PFSK-1 (cell line): ENCODE measurements around the gene SMIM5.
A peak's percentile ranks its signal among the peaks of the same experiment; 100 is the strongest.

ENCODE experiments used
- FOXP2 ChIP-seq: optimal IDR thresholded peaks from 2 replicates; pipeline ENCODE3; 2011; ENCODE audit warnings: borderline replicate concordance, control low read depth, inconsistent platforms; ENCODE audit not compliant: insufficient read depth; ENCODE audit errors: extremely low read length, extremely low read depth
- POLR2AphosphoS5 ChIP-seq: IDR thresholded peaks from 2 replicates; pipeline ENCODE4 v1.6.1; 2012; ENCODE audit warnings: low read depth, mild to moderate bottlenecking, control low read depth, low read length, moderate library complexity
- SIN3A ChIP-seq: IDR thresholded peaks from 2 replicates; pipeline ENCODE4 v1.6.1; 2012; ENCODE audit warnings: mild to moderate bottlenecking, low read length, moderate library complexity, borderline replicate concordance; ENCODE audit not compliant: insufficient read depth
- TAF1 ChIP-seq: IDR thresholded peaks from 2 replicates; pipeline ENCODE4 v1.6.1; 2012; ENCODE audit warnings: low read length, control low read depth, borderline replicate concordance; ENCODE audit not compliant: insufficient read depth
- TF ChIP-seq, protein P1 (sequence below), 2 experiments: IDR thresholded peaks; 2 replicates each; pipeline versions ENCODE4 v1.6.1 to v1.8.0; 2011 to 2012; ENCODE audit warnings: low read depth in 2 of 2, low read length in 2 of 2, control low read depth in 1 of 2, inconsistent platforms in 1 of 2, mild to moderate bottlenecking in 1 of 2, moderate library complexity in 1 of 2; ENCODE audit not compliant: insufficient read depth in 1 of 2

Gene SMIM5

DNA sequence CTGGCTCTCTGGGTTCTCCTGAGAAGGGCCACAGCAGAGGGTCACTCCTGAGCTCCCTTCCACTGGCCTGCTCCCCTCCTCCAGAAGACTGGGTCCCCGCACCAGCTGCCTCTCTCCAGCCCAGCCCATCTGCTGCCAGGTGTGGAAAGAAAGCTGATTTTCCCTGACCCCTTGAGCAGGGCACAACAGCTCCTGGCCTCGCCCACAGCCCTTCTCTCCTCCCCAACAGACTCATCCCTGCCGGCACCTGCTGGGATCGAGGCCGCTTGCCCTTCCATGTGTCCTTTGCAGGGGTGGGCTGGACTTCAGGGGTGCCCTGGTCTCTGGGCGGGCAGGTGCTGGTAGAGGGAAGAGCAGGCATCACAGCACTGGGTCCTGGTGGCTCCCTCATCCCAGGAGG is 4.8 kb upstream of the SMIM5 start:
- no peak for TF ChIP-seq SIN3A
- no peak for TF ChIP-seq POLR2AphosphoS5
- TF ChIP-seq FOXP2, result no peak
- TF ChIP-seq, protein P1, sequence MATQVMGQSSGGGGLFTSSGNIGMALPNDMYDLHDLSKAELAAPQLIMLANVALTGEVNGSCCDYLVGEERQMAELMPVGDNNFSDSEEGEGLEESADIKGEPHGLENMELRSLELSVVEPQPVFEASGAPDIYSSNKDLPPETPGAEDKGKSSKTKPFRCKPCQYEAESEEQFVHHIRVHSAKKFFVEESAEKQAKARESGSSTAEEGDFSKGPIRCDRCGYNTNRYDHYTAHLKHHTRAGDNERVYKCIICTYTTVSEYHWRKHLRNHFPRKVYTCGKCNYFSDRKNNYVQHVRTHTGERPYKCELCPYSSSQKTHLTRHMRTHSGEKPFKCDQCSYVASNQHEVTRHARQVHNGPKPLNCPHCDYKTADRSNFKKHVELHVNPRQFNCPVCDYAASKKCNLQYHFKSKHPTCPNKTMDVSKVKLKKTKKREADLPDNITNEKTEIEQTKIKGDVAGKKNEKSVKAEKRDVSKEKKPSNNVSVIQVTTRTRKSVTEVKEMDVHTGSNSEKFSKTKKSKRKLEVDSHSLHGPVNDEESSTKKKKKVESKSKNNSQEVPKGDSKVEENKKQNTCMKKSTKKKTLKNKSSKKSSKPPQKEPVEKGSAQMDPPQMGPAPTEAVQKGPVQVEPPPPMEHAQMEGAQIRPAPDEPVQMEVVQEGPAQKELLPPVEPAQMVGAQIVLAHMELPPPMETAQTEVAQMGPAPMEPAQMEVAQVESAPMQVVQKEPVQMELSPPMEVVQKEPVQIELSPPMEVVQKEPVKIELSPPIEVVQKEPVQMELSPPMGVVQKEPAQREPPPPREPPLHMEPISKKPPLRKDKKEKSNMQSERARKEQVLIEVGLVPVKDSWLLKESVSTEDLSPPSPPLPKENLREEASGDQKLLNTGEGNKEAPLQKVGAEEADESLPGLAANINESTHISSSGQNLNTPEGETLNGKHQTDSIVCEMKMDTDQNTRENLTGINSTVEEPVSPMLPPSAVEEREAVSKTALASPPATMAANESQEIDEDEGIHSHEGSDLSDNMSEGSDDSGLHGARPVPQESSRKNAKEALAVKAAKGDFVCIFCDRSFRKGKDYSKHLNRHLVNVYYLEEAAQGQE (IDR thresholded peaks at IDR 0.05; ENCODE audit: insufficient read depth in 1 of 2, low read depth in 2 of 2, low read length in 2 of 2), result no peak
- TF ChIP-seq TAF1, result no peak

DNA sequence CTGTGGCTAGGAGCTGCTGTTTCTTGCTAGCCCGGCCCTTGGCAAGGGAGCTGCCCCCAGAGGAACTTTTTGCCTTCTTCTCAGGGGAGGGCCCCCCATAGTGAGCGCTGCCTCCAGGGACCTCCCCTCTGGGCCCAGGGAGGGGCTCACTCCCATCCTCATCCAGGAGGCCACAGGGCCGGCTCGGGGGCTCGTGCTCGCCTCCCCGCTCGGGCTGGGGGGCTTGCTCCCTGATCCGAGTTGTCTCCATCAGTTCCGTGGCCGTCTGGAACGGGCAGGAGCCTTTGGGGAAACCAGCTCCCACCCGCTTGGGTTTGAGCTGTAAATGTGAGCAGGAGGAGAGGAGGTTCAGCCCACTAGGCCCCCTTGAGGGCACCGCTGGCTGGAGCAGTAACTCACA is 4.1 kb upstream of the SMIM5 start:
- no peak for TF ChIP-seq TAF1

DNA sequence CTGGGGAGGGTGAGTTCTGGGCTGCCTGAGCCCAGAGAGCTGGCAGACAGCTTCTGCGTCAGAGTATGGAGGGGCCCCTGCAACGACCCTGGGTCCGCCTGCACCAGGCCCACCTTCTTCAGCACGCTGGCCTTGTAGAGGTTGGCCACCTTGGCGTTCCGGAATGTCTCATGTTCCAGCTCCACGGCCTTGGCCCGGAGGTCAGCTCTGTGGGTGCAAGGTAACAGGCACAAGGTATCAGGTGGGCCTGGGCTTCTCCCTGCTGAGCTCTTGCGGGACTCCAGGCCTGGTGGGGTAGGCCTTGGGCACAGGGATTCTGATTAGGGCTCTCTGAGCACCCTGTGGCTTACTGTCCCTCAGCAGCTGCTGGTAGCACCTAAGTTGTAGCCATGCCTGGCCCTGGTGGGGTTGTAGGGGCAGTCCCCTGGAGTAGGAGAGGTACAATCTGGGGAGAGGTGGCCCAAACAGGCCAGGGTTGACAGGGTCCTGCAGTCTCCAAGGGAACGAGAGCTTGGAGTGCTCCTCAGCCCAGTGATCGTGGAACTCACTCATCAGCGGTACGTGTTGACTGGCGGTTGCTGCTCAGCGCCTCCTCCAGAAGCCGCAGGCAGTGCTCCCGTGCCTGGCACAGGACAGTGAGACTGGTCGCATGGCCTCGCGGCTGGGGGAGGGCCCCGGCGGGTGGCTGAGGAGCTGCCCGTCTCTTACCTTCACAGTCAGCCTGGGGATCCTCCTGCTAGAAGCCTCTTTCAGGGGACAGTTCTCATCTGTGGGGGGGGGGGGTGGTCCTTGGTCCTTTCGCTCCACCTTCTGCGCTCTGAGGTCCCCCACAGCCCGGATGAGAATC is 2.9 kb upstream of the SMIM5 start:
- no peak for TF ChIP-seq SIN3A
- TF ChIP-seq FOXP2, result no peak
- TF ChIP-seq, protein P1 (IDR thresholded peaks at IDR 0.05; ENCODE audit: insufficient read depth in 1 of 2, low read depth in 2 of 2, low read length in 2 of 2), result no peak
- no peak for TF ChIP-seq TAF1
- no peak for TF ChIP-seq POLR2AphosphoS5

DNA sequence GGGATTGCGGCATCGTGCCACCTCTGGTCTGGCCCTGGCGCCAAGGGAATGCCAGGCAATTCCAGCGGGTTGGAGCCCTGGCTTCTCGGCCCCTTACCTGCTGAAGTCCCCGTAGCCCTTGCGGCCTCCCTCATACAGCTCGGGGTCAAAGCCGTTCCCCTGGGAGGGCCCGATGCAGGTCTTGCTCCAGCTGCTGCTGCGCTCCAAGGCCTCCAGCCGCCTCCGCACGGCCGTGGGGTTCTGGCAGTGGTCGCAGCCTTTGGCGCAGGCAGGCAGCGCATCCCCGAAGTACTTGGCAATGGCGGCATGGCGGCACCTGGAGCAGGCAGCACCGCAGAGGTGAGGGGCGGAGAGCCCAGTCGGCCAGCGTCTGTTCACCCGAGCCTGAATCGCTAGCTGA is 1.9 kb upstream of the SMIM5 start:
- TF ChIP-seq SIN3A (no peak), POLR2AphosphoS5 (no peak)

DNA sequence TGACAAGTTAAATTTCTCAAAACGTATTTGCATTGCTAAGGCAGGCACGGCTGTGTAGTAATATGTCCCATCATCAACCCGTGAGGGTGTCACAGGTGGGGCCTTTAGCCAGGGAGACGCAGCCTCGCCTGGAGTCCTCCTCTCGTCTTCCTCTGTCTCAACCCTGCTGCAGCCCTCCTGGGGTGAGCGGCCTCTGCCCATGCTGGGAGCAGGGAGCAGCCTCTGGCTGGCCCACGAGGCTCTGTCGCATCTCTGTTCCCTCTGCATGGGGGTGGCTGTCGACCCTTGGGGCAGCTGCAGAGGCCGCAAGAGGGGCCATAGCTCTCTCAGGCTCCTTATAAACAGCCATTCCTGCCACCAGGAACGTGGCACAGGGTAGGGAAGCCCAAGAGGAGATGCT is 806 bp upstream of the SMIM5 start:
- TF ChIP-seq POLR2AphosphoS5 (no peak), TAF1 (no peak), SIN3A (no peak), FOXP2 (no peak)
- TF ChIP-seq, protein P1 (IDR thresholded peaks at IDR 0.05; ENCODE audit: insufficient read depth in 1 of 2, low read depth in 2 of 2, low read length in 2 of 2), result no peak

DNA sequence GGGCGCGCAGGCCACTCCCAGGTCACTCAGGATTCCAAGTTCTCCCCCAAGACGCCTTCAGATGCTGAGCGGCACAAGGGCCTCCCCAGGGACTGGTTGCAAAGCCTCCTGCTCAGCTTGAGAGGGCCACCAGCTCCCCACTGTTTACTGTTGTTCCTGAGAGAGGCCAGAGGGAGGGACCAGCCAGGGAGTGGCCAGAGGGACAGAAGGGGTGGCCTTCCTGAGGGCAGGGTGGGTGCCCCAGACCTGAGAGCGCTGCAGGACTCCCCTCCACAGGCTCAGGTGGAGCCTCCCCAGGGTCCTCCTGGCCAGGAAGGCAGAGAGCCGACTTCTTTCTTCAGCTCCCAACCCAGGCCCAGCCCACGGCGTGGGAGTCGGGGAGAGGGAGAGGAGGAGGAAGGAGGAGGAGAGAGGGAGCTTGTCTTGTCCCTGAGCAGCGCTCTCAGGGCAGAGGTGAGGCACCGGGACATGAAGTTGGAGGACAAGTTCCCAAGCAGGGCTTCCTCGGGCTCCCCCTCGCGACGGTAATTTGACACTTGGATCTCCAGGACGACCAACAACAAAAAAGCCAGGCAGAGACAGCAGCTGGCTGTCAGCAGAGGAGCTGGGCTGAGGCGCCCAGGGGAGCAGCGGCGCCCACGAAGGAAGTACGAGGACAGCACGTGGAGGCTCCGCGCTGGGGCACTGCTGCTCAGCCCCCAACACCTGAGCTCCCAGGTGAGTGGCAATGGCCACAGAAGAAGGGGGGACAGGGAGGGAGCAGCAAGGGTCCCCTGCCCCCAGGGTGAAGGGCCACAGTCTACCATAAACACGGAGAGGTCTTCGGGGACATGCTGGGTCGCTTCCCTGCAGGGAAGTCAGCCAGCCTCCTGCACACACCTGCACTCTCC is 497 bp downstream of the SMIM5 start:
- TF ChIP-seq POLR2AphosphoS5, result no peak
- TF ChIP-seq FOXP2, result peak; percentile 58
- peak; percentile 99; the same call in 1 of the 2 replicates for TF ChIP-seq SIN3A
